ENCODE measurements around the gene SVOP.

SVOP gene

GRCh38 chr12:108858311-108859074, 162.4 kb downstream of the SVOP start:
- in situ Hi-C loops (cut with MboI; ENCODE audit: low sequenced_read_pairs), result no loop called here
